Measurements from ENCODE around the gene PLEKHB1. TPM values are rescaled to one million over a fixed set of nuclear protein-coding genes. Genes with fewer than 3 reads are reported as not detected.
"Not testable (repeated sequence)": the region's sequence is repeated elsewhere in the genome, so short reads cannot be mapped to it uniquely, and the experiment has no call there.

The PLEKHB1 gene
- total RNA-seq, 2 experiments from 2014 or later, result 3.2 to 10.6 TPM

DNA sequence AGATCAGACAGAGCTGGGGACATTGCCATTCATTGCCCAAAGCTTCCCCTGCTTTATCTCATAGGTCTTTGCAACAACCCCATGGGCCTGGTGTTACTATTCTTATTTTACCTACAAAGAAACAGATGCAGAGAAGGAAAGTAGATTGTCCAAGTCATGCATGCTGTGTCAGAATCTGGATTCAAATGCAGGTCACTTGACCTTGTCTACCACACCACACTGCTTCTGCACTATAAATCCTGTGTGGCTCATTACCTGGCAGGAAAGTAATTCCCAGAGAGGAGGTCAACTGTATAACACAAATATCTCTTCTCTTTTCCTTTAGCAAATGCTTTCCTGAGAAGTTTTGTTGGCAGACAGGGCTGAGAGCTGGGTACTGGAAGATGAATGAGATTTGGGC lies 18.5 kb downstream of the PLEKHB1 start:
- CTCF ChIA-PET, result interaction anchor here (2.7 kb wide), 1 partner anchor 39 kb away, joined by 9 read pairs; no protein-coding TSS in a partner anchor
- Mint-ChIP-seq H3K9me3 (ENCODE audit: low read depth) (no peaks in the 10 kb centered on the region), H3K27ac (no peak overlapping the region), H3K27me3 (no peaks in the 10 kb centered on the region), H3K36me3 (peaks cover 1% of the 10 kb centered on the region), H3K4me1 (peaks cover 3% of the 10 kb centered on the region), H3K4me3 (no peak overlapping the region)
- ATAC-seq (no peak), DNase-seq (no peak)

DNA sequence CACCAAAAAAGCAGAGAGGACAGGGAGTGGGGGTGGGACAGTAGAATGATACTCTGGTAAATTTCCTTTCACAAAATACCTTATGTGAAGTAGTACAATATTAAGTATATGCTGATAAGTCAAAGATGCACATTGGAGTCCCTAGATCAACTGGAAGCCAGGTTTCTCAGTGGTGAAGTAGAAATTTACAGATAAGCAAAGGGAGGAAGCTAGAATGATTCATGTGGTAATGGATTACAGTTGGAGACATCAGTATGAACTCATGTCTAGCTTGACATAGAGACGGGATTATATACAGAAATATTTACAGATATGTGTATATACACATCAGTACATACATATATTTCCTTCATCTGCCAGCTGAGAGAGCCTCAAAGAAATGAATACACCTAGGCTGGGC lies 21.5 kb downstream of the PLEKHB1 start:
- ATAC-seq, result no peak
- CTCF ChIA-PET, result interaction anchor here (0.9 kb wide), 1 partner anchor 42 kb away, joined by 3 read pairs; no protein-coding TSS in a partner anchor

GRCh38 chr11:73670808-73671207 lies 24.4 kb downstream of the PLEKHB1 start:
- H3K4me1 Mint-ChIP-seq, result no peaks in the 10 kb centered on the region
- no peak for DNase-seq
- no peaks in the 10 kb centered on the region for H3K27me3 Mint-ChIP-seq
- CTCF ChIA-PET, result interaction anchor here (2.8 kb wide), 1 partner anchor 10 kb away, joined by 16 read pairs; no protein-coding TSS in a partner anchor
- H3K36me3 Mint-ChIP-seq, result peaks cover 5% of the 10 kb centered on the region
- no peaks in the 10 kb centered on the region for H3K9me3 Mint-ChIP-seq (ENCODE audit: low read depth)
- H3K4me3 Mint-ChIP-seq, result no peak overlapping the region
- no peak for ATAC-seq
- H3K27ac Mint-ChIP-seq, result no peak overlapping the region

More for the DNA sequence above, 21.5 kb downstream of the PLEKHB1 start:
- Mint-ChIP-seq H3K9me3 (ENCODE audit: low read depth) (no peaks in the 10 kb centered on the region), H3K4me1 (no peaks in the 10 kb centered on the region), H3K4me3 (no peak overlapping the region), H3K27me3 (no peaks in the 10 kb centered on the region), H3K36me3 (peaks cover 1% of the 10 kb centered on the region), H3K27ac (no peak overlapping the region)
- no peak for DNase-seq

- H3K27ac Mint-ChIP-seq, result no peak overlapping the region
- H3K4me3 Mint-ChIP-seq, result no peak overlapping the region
- no peaks in the 10 kb centered on the region for H3K9me3 Mint-ChIP-seq (ENCODE audit: low read depth)
- H3K4me1 Mint-ChIP-seq, result no peaks in the 10 kb centered on the region
- CTCF ChIA-PET, result interaction anchor here (2.8 kb wide), 1 partner anchor 11 kb away, joined by 16 read pairs; no protein-coding TSS in a partner anchor
- ATAC-seq, result no peak
- no peaks in the 10 kb centered on the region for H3K27me3 Mint-ChIP-seq
- no peak for DNase-seq
- H3K36me3 Mint-ChIP-seq, result peaks cover 7% of the 10 kb centered on the region
Observed at GRCh38 chr11:73671701-73672100, 25.3 kb downstream of the PLEKHB1 start.

GRCh38 chr11:73676552-73676951 lies 30.2 kb downstream of the PLEKHB1 start:
- CTCF ChIA-PET; H3K27ac Mint-ChIP-seq; H3K27me3 Mint-ChIP-seq; ATAC-seq; DNase-seq; H3K4me3 Mint-ChIP-seq; H3K4me1 Mint-ChIP-seq; H3K9me3 Mint-ChIP-seq (ENCODE audit: low read depth): not testable (repeated sequence)
- H3K36me3 Mint-ChIP-seq, result peaks cover 17% of the 10 kb centered on the region

DNA sequence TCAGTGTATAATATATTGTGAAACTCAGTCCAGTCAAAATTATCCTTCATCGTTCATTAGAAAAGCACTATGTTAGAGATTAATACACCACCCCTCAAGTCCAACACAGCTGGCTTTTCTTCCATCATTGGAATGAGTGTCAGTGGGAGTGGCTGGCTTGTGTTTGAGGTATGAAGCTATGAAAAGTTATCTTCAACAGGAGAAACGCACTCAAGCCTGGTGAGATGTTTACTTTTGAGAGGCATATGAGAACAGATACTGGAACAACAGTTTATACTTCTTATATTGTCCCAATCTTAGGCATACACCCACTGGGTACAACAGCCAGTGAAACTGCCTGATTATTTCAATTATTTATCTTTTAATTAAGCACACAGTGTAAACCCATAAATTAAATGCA lies 34.3 kb downstream of the PLEKHB1 start:
- Mint-ChIP-seq H3K27me3 (no peaks in the 10 kb centered on the region), H3K4me3 (no peak overlapping the region), H3K9me3 (ENCODE audit: low read depth) (no peaks in the 10 kb centered on the region), H3K36me3 (peaks cover 18% of the 10 kb centered on the region), H3K4me1 (no peaks in the 10 kb centered on the region), H3K27ac (no peak overlapping the region)
- ATAC-seq (no peak), DNase-seq (no peak)
- CTCF ChIA-PET, result interaction anchor here (0.9 to 1.8 kb wide), 3 partner anchors 16 to 20 kb away, joined by 3 to 7 read pairs (median 5); no protein-coding TSS in a partner anchor

DNA sequence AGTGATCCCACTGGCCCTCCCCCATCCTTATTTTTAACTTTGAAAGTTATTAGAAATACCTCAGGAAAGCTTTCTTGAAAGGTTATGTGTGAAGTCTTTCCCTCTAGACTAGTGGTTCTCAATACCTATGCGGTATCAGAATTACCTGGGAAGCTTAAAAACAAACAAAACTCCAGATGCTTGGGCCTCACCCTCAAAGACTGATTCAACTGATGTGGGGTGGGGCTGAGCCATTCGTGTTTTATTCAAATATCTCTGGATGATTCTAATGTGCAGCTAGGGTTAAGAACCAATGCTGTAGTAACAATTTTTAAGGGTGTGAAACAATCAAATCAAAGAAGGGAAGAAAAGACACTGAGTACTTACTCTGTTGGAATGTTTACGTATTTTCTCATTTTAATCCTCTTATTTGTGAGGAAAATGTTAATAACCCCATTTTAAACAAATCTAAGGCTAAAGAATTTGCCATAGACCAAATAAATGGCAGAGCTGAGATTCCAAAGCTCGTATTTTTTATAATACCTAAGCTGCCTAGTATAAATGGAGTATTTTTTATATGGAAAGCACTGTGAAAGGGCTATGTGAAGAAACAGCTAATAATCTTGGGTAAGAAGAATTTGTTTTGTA lies 47.6 kb downstream of the PLEKHB1 start:
- H3K4me1 Mint-ChIP-seq, result no peaks in the 10 kb centered on the region
- H3K27me3 Mint-ChIP-seq, result no peaks in the 10 kb centered on the region
- H3K27ac Mint-ChIP-seq, result no peak overlapping the region
- no peaks in the 10 kb centered on the region for H3K9me3 Mint-ChIP-seq (ENCODE audit: low read depth)
- no peak for ATAC-seq
- H3K4me3 Mint-ChIP-seq, result no peak overlapping the region
- no peak for DNase-seq
- CTCF ChIA-PET, result interaction anchor here (0.9 kb wide), 1 partner anchor 33 kb away, joined by 3 read pairs; no protein-coding TSS in a partner anchor
- peaks cover 9% of the 10 kb centered on the region for H3K36me3 Mint-ChIP-seq

DNA sequence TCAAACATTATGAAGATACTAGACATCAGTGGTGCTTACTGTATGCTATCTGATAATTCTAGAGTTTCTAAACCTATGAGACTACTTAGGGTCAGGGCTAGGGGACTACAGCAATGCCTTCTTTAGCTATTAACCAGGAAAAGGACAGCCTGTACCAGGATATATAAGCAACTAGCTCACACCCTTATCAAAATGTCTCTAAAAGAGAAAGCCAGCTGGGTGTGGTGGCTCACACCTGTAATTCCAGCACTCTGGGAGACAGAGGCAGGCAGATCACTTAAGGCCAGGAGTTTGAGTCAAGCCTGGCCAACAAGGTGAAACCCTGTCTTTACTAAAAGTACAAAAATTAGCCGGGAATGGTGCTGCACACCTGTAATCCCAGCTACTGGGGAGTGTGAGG lies 58.7 kb downstream of the PLEKHB1 start:
- H3K36me3 Mint-ChIP-seq, result peaks cover 18% of the 10 kb centered on the region
- H3K27ac Mint-ChIP-seq, result no peak overlapping the region
- CTCF ChIA-PET, result interaction anchor here (1.2 kb wide), 1 partner anchor 354 kb away, joined by 4 read pairs; no protein-coding TSS in a partner anchor
- no peak for ATAC-seq
- no peaks in the 10 kb centered on the region for H3K27me3 Mint-ChIP-seq
- no peak for DNase-seq
- H3K4me3 Mint-ChIP-seq, result no peak overlapping the region
- no peaks in the 10 kb centered on the region for H3K4me1 Mint-ChIP-seq
- H3K9me3 Mint-ChIP-seq (ENCODE audit: low read depth), result no peaks in the 10 kb centered on the region

DNA sequence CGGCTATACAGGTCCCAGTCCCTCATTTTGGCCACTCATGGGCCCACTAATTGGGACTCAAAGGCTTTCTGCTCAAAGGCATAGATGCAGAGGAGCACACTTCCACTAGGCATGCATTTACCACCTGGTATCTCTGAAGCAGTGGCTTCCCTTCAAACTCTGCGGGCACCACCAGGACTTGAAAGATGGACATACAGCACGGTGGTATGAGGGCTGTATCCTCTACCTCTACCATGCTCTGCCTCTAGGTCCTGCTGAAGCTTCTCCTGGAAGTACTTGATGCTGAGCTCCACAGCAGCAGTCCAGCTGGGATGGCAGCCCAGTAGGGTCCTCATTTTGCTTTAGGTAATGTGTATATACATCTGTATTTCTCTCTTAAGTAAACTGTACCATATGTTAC lies 64.6 kb downstream of the PLEKHB1 start:
- Mint-ChIP-seq H3K4me1 (peaks cover under 1% of the 10 kb centered on the region), H3K27me3 (no peaks in the 10 kb centered on the region), H3K27ac (no peak overlapping the region), H3K36me3 (peaks cover 14% of the 10 kb centered on the region), H3K9me3 (ENCODE audit: low read depth) (no peaks in the 10 kb centered on the region), H3K4me3 (no peak overlapping the region)
- no peak for DNase-seq
- CTCF ChIA-PET, result interaction anchor here (0.7 kb wide), 1 partner anchor 8 kb away, joined by 3 read pairs; no protein-coding TSS in a partner anchor
- ATAC-seq, result no peak

Other genes with a start within 250 kb of the PLEKHB1 start
- 10 to 100 TPM; 19.3 to 20.5 TPM for gene FAM168A, start 48.5 kb upstream of the PLEKHB1 start, total RNA-seq
- gene RAB6A, start 114.5 kb downstream of the PLEKHB1 start, total RNA-seq, result 10 to 100 TPM; 85.3 to 94.2 TPM
- gene MRPL48, start 141.3 kb downstream of the PLEKHB1 start, total RNA-seq, result 10 to 100 TPM; 34.1 to 52.0 TPM
- gene COA4, start 230.3 kb downstream of the PLEKHB1 start, total RNA-seq, result 10 to 100 TPM; 63.9 to 81.9 TPM
- 10 to 100 TPM; 21.0 to 25.5 TPM for gene PAAF1, start 230.4 kb downstream of the PLEKHB1 start, total RNA-seq